Activated CD4-positive, alpha-beta T cell treated with anti-CD3 and anti-CD28 coated beads, Interleukin-2, Interleukin-4, amounts not matched to agents 100 ng/mL and 50 ng/mL, durations not matched to agents 16 hours and 8 hours (primary cell): ENCODE results near the gene SLC35B2.

Experiments
- DNase-seq: peaks from one replicate; pipeline ENCODE4 v3.0.0-alpha.2; 2020; ENCODE audit warnings: low spot score

The SLC35B2 gene

GRCh38 chr6:44253307-44254101, 3.8 kb downstream of the SLC35B2 start:
- DNase-seq = peak; percentile 70

DNA sequence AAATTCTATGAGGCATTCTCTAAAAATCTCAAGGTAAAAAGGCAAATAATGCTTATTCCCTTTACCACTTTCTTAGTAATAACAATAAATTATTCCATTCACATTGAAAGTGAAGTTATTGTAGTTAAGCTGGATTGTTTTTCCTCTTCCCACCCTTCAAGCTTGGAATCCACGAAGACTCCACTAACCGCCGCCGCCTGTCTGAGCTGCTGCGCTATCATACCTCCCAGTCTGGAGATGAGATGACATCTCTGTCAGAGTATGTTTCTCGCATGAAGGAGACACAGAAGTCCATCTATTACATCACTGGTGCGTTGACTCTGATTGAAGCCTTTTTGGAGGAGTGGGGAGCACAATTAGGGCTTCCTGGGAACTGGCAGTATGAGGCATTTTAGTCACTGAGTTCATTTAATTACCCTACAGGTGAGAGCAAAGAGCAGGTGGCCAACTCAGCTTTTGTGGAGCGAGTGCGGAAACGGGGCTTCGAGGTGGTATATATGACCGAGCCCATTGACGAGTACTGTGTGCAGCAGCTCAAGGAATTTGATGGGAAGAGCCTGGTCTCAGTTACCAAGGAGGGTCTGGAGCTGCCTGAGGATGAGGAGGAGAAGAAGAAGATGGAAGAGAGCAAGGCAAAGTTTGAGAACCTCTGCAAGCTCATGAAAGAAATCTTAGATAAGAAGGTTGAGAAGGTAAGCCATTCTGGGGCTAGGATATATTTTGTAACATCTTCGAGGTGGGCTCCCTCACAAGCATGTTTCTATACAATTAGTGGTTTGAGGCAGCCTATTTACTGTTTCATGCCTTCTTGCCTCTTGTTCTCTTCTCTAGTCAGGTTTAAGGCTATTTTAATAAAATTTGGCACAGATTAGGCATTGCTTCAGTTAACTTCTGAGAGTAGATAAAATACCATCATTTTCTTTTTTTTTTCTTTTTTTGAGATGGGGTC, 5.5 kb downstream of the SLC35B2 start:
- no peak for DNase-seq

DNA sequence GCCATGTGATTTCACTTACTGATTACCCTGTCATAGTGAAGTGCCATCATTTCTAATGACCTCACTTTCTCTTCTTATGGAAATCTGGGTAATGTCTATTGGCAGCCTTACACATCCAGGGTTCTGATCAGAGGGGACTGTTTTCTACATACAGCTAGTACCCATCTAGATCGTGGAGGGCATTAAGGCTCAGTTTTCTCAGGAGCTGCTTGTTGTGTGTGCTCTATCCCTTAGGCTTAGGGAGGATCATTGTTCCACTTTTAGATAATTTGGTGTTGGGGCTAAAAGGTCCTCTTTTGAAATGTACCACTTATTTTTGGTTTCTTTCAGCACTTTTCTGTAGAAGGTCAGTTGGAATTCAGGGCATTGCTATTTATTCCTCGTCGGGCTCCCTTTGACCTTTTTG, 6.6 kb downstream of the SLC35B2 start:
- no peak for DNase-seq

DNA sequence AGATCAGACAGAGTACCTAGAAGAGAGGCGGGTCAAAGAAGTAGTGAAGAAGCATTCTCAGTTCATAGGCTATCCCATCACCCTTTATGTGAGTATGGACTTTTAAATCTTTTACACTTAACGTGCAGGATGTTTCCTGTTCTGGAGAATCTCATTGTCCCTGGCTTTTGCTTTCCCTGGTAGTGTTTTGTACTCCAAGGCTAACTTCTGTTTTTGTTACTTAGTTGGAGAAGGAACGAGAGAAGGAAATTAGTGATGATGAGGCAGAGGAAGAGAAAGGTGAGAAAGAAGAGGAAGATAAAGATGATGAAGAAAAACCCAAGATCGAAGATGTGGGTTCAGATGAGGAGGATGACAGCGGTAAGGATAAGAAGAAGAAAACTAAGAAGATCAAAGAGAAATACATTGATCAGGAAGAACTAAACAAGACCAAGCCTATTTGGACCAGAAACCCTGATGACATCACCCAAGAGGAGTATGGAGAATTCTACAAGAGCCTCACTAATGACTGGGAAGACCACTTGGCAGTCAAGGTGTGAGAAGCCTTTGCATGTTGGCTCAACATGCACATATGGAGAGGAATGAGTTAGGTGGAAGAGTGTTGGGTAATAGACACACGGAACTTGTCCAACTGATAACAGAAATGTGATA, 7.1 kb downstream of the SLC35B2 start:
- DNase-seq = no peak

DNA sequence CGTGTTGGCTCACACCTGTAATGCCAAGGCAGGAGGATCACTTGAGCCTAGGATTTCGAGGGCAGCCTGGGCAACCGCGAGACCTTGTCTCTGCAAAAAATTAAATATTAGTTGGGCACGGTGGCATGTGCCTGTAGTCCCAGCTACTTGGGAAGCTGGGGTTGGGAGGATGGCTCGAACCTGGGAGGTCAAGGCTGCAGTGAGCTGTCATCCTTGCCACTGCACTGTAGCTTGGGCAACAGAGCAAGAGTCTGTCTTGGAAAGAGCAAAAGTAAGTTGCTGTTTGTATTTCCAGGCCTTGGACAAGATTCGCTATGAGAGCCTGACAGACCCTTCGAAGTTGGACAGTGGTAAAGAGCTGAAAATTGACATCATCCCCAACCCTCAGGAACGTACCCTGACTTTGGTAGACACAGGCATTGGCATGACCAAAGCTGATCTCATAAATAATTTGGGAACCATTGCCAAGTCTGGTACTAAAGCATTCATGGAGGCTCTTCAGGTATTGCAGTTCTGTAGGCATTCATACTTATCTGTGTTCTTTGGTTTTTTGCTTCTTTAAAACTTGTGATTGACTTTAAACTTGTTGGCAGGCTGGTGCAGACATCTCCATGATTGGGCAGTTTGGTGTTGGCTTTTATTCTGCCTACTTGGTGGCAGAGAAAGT, 8.1 kb downstream of the SLC35B2 start:
- DNase-seq = no peak

DNA sequence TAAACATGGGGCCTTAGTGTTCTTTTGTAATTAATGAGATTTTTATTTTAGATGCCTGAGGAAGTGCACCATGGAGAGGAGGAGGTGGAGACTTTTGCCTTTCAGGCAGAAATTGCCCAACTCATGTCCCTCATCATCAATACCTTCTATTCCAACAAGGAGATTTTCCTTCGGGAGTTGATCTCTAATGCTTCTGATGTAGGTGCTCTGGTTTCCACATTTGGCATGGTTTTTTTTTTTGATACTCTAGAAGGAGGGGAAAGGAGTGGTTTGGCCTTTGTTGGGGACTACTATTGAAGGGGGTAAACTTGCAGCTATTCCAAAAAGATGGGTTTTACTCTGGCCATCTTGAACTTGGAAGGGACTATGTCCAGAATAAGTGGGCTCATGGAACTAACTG, 8.7 kb downstream of the SLC35B2 start:
- DNase-seq = no peak

GRCh38 chr6:44247338-44248302, 9.7 kb downstream of the SLC35B2 start:
- peak; percentile 80 for DNase-seq

- peak; percentile 99 for DNase-seq
These were observed 10.5 kb downstream of the SLC35B2 start, which contains the start of gene HSP90AB1 for GRCh38 chr6:44246663-44247337. HSP90AB1 (plus strand) TSS chr6:44247101; CDS start chr6:44248630, 1,529 bp downstream.

DNA sequence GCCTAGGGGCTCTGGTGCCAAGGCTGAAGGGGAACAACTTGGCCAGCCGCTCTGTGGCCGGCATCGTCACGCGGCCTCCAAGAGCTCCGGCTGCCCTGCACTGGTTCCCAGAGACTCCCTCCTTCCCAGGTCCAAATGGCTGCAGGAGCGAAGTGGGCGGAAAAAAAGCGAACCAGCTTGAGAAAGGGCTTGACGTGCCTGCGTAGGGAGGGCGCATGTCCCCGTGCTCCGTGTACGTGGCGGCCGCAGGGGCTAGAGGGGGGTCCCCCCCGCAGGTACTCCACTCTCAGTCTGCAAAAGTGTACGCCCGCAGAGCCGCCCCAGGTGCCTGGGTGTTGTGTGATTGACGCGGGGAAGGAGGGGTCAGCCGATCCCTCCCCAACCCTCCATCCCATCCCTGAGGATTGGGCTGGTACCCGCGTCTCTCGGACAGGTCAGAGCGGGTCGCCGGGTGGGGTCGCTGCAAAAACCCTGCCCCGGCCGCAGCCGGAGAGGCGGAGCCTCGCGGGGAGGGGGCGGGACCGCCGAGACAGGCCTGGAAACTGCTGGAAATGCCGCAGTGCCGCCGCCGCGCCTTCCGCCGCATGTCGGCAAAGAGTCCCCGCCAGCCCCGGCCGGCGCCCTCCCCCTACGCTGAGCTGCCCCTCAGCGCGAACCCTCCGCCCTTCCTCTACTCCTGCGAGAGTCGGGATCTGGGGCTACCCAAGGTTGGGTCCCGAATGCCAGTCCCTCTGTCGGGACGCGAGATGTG, 11.2 kb downstream of the SLC35B2 start:
- DNase-seq = peak; percentile 87

- no peak for DNase-seq
These were observed 11.9 kb downstream of the SLC35B2 start for GRCh38 chr6:44245391-44245911.

- DNase-seq = no peak
These were observed 14.0 kb downstream of the SLC35B2 start for GRCh38 chr6:44243345-44243744.

DNA sequence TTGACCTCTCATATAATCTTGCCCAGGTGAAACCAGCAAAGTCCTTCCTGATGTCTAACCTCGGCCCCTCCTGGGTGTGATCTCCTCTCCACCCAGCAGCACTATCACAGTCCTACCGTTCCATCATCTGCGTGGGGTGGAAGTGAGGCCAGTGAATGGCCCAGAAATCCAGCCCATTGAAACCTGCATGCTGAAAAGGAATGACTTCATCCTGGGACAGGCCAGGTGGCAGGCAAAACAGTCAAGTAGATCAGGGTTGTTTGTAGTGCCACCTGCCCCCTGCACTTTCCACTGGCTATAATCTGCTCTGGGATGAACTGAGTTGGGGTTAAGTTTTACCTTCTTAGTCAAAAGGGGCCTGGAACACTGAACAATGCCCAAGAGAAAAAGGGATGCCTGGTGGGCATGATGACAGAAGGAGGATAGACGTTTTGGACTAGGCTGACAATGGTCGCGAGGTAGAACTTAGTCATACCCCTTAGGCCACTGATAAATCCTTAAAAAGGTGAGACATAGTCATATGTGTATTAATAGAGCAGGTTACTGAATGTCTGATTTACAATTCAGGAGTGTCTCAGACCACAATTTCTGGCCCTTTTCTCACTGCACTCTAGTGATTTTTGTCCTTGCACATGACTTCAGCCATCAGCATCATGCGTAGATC, 18.5 kb downstream of the SLC35B2 start:
- no peak for DNase-seq

DNA sequence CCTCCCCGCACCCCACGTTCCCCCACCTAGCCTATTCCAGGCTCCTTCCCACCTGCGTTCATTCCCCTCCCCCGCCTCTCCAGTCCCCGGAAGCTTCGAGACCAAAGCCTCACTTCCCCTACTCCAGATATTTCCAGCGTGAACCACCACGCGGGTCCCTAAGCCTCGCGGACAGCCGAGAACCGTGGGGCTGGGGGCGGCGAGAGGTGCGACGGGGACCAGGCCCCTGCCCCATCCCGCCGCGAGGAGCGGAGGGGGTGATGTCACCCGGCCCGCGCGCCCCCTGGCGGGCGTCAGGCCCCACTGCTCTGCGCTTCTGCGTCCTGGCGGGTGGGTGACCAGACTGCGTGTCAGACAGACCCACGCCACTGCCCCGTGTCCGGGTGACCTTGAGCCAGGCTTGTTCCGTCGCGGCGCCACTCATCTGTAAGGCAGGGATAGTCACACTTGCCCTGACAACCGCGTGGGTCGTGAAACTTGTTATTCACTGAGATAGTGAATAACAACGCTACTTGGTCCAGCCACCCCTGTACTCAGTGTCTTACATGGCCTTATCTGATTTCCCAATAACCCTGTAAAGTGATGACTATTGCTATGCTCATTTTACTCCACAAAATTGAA, 19.4 kb downstream of the SLC35B2 start:
- DNase-seq = peak; percentile 82

- DNase-seq = peak; percentile 82
These were observed 20.1 kb downstream of the SLC35B2 start for GRCh38 chr6:44237021-44237812.

- no peak for DNase-seq
These were observed 21.3 kb downstream of the SLC35B2 start for GRCh38 chr6:44235891-44236516.

DNA sequence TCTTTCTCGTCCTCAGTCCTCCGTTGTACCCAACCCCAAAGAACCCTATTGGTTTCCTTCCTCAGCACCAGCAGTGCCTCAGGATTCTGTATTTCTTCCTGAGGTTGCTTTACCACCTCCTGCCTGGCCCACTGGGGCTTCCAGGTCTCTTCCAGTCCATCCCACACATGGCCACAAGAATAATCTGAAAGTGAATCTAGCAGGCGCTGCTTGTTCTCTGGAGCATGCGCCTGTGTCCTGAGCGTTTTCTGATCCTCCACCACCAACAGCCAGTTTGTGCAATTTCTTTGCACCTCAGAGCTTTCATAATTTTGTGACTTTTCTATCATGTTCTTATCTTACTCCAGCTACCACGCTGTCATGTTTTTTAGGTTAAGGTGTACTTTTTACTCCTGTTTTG, 22.1 kb downstream of the SLC35B2 start:
- DNase-seq = no peak
